Transverse colon (tissue), 4 donors: ENCODE results near the gene KIF20B. TPM values are rescaled to one million over a fixed set of nuclear protein-coding genes. Genes with fewer than 3 reads are reported as not detected.

Source experiments
- DNase-seq: peaks from one replicate; pipeline ENCODE4 v3.0.0-alpha.2; 2019
- H3K27ac ChIP-seq, 4 donors: fragments of 200-600 bp; sonication (generic); 2 replicates each; pipeline ENCODE4 v1.5.1; 2016 to 2018; ENCODE audit warnings: inconsistent platforms in 4 of 4
- H3K27me3 ChIP-seq: fragments of 200-600 bp; sonication (generic); 2 replicates; pipeline ENCODE4 v1.5.1; 2017; ENCODE audit warnings: inconsistent platforms
- H3K36me3 ChIP-seq, 4 donors: fragments of 200-600 bp; sonication (generic); 2 replicates each; pipeline ENCODE4 v1.5.1; 2017 to 2019; ENCODE audit warnings: inconsistent platforms in 4 of 4
- H3K4me1 ChIP-seq, 4 donors: fragments of 200-600 bp; sonication (generic); 2 replicates each; pipeline ENCODE4 v1.5.1; 2017 to 2020; ENCODE audit warnings: inconsistent platforms in 4 of 4
- H3K4me3 ChIP-seq, 4 donors: fragments of 200-600 bp; sonication (generic); 1 replicate in 1 of 4; 2 replicates in 3 of 4; pipeline versions ENCODE4 v1.5.1 to v1.6.1; 2017 to 2019; ENCODE audit warnings: inconsistent platforms in 4 of 4
- H3K9me3 ChIP-seq, 2 donors: fragments of 200-600 bp; sonication (generic); 2 replicates each; pipeline ENCODE4 v1.5.1; 2017 to 2019; ENCODE audit warnings: inconsistent platforms in 2 of 2
- EP300 ChIP-seq: sonication (generic); formaldehyde crosslinking; IDR thresholded peaks from one replicate; pipeline ENCODE4 v1.6.1; 2017; ENCODE audit warnings: antibody characterized with exemption, low read depth
- POLR2A ChIP-seq: fragments of 450-650 bp; IDR thresholded peaks from one replicate; pipeline ENCODE4 v1.6.1; 2016; ENCODE audit warnings: antibody characterized with exemption, mild to moderate bottlenecking, moderate library complexity
- POLR2AphosphoS5 ChIP-seq, 3 donors: sonication (generic); formaldehyde crosslinking; IDR thresholded peaks; one replicate each; pipeline ENCODE4 v1.6.1; 2016; ENCODE audit warnings: antibody characterized with exemption in 3 of 3
- WGBS, 2 donors: methylation state at CpG; one replicate each; pipeline ENCODE4 v1.1.5; 2018; ENCODE audit warnings: low coverage in 1 of 2; 5-methylcytosine and 5-hydroxymethylcytosine counted together
- in situ Hi-C, 4 donors: fragments of 200-750 bp; cut with MboI; loops; one replicate each; pipeline versions ENCODE4 v1.15.0 to v1.15.1; 2017; ENCODE audit warnings: low sequenced_read_pairs in 3 of 4, low pct_ligation_motif_present in 1 of 4, low pct_unique_long_range_greater_than_20kb in 1 of 4
- intact Hi-C: fragments of 100-400 bp; cut with DNase I; formaldehyde crosslinking; loops from one replicate; pipeline ENCODE4 v1.15.1; 2023; ENCODE audit warnings: low total_unique reads
- total RNA-seq, 4 donors: library from RNA; depleted of rRNA; stranded (reverse); fragments of >200 nt; gene quantifications; one replicate each; pipeline ENCODE4 v1.1.0, GENCODE V29; 2016
- TF ChIP-seq, protein P1 (sequence below), 5 experiments: fragments of 200-600 bp in 3 of 5; fragments of 450-650 bp in 2 of 5; sonication (generic) in 3 of 5; IDR thresholded peaks; 1 replicate in 2 of 5; 2 replicates in 3 of 5; pipeline ENCODE4 v1.5.1; 2016 to 2017; ENCODE audit warnings: antibody characterized with exemption in 5 of 5, inconsistent platforms in 3 of 5, mild to moderate bottlenecking in 2 of 5, moderate library complexity in 1 of 5

Gene KIF20B
- total RNA-seq, 4 donors from 2014 or later: 0.37 to 3.3 (median 2.5) TPM

DNA sequence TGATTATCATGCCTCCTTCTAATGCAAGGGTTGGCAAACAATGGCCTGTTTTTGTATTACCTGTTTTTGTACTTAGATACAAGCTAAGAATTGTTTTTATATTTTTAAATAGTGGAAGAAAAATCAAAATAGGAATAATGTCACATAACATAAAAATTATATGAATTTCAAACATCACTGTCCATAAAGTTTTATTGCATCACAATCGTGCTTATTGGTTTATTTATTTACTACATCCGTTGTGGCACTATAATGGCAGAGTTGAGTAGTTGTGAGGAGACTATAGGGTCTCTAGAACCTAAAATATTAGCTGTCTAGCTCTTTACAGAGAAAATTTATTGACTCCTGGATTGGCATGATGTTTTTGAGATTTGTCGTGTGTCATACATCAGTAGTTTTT lies 4.1 kb downstream of the KIF20B start:
- H3K27me3 ChIP-seq: no peaks in the 10 kb centered on the region
- in situ Hi-C loops: no loop called here
- 62% methylated on average over 3 of the region's 3 CpGs for WGBS, 2 donors
- no peak for DNase-seq
- peaks cover 5 to 33% (median 9%) of the 10 kb centered on the region in 4 donors for H3K4me1 ChIP-seq
- TF ChIP-seq, protein P1, sequence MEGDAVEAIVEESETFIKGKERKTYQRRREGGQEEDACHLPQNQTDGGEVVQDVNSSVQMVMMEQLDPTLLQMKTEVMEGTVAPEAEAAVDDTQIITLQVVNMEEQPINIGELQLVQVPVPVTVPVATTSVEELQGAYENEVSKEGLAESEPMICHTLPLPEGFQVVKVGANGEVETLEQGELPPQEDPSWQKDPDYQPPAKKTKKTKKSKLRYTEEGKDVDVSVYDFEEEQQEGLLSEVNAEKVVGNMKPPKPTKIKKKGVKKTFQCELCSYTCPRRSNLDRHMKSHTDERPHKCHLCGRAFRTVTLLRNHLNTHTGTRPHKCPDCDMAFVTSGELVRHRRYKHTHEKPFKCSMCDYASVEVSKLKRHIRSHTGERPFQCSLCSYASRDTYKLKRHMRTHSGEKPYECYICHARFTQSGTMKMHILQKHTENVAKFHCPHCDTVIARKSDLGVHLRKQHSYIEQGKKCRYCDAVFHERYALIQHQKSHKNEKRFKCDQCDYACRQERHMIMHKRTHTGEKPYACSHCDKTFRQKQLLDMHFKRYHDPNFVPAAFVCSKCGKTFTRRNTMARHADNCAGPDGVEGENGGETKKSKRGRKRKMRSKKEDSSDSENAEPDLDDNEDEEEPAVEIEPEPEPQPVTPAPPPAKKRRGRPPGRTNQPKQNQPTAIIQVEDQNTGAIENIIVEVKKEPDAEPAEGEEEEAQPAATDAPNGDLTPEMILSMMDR (IDR thresholded peaks at IDR 0.05): no peak
- H3K4me3 ChIP-seq: no peak overlapping the region
- no peaks in the 10 kb centered on the region for H3K36me3 ChIP-seq
- H3K27ac ChIP-seq: no peak overlapping the region
- H3K9me3 ChIP-seq: no peaks in the 10 kb centered on the region
- intact Hi-C loops: no loop called here

- DNase-seq: no peak
- Histone ChIP-seq H3K27me3 (no peaks in the 10 kb centered on the region), H3K4me1 (peaks cover 5 to 27% (median 9%) of the 10 kb centered on the region in 4 donors), H3K27ac (no peak overlapping the region), H3K9me3 (no peaks in the 10 kb centered on the region), H3K4me3 (no peak overlapping the region), H3K36me3 (no peaks in the 10 kb centered on the region)
- in situ Hi-C loops: no loop called here
- TF ChIP-seq, protein P1 (IDR thresholded peaks at IDR 0.05): no peak
- TF ChIP-seq POLR2A (no peak), EP300 (no peak), POLR2AphosphoS5 (IDR thresholded peaks at IDR 0.05) (no peak)
- intact Hi-C loops: no loop called here
Observed at GRCh38 chr10:89706011-89706410, 4.6 kb downstream of the KIF20B start.

GRCh38 chr10:89707372-89707771 lies 6.0 kb downstream of the KIF20B start:
- intact Hi-C loops (no loop called here), in situ Hi-C loops (no loop called here)
- Histone ChIP-seq H3K4me3 (no peak overlapping the region), H3K9me3 (no peaks in the 10 kb centered on the region), H3K4me1 (peaks cover 0 to 21% (median 4%) of the 10 kb centered on the region in 4 donors), H3K36me3 (no peaks in the 10 kb centered on the region), H3K27me3 (no peaks in the 10 kb centered on the region), H3K27ac (no peak overlapping the region)
- DNase-seq: no peak
- WGBS, 2 donors: 75 to 85% methylated on average over 1 of the region's 1 CpG
- TF ChIP-seq, protein P1 (IDR thresholded peaks at IDR 0.05): no peak
- no peak for TF ChIP-seq POLR2A
- no peak for TF ChIP-seq POLR2AphosphoS5 (IDR thresholded peaks at IDR 0.05)
- TF ChIP-seq EP300: no peak

DNA sequence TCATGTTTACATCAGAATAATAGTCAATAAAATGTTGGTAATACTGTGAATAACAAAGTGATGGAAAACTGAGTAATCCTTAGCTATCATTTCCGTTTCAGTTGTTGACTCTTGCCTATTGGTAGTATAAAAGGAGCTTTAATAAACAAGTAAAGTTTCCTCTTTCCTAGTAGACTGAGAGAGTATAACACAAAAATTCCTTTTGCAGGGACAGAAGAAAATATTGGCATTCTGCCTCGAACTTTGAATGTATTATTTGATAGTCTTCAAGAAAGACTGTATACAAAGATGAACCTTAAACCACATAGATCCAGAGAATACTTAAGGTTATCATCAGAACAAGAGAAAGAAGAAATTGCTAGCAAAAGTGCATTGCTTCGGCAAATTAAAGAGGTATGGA lies 9.4 kb downstream of the KIF20B start:
- TF ChIP-seq, protein P1 (IDR thresholded peaks at IDR 0.05): no peak
- TF ChIP-seq POLR2A (no peak), EP300 (no peak), POLR2AphosphoS5 (IDR thresholded peaks at IDR 0.05) (no peak)
- intact Hi-C loops (no loop called here), in situ Hi-C loops (no loop called here)
- WGBS, 2 donors: 75 to 77% methylated on average over 3 of the region's 3 CpGs
- Histone ChIP-seq H3K36me3 (no peaks in the 10 kb centered on the region), H3K4me1 (peaks cover 0 to 8% (median under 1%) of the 10 kb centered on the region in 4 donors), H3K27me3 (no peaks in the 10 kb centered on the region), H3K9me3 (no peaks in the 10 kb centered on the region), H3K4me3 (no peak overlapping the region), H3K27ac (no peak overlapping the region)
- no peak for DNase-seq
